Ishikawa (cell line): ENCODE measurements around the gene ARPP19.

Source experiments
- TAF1 ChIP-seq: IDR thresholded peaks from 2 replicates; pipeline ENCODE4 v1.6.1; 2012; ENCODE audit warnings: low read depth, mild to moderate bottlenecking
- YY1 ChIP-seq: IDR thresholded peaks from 2 replicates; pipeline ENCODE4 v1.6.1; 2012; ENCODE audit warnings: low read depth

DNA sequence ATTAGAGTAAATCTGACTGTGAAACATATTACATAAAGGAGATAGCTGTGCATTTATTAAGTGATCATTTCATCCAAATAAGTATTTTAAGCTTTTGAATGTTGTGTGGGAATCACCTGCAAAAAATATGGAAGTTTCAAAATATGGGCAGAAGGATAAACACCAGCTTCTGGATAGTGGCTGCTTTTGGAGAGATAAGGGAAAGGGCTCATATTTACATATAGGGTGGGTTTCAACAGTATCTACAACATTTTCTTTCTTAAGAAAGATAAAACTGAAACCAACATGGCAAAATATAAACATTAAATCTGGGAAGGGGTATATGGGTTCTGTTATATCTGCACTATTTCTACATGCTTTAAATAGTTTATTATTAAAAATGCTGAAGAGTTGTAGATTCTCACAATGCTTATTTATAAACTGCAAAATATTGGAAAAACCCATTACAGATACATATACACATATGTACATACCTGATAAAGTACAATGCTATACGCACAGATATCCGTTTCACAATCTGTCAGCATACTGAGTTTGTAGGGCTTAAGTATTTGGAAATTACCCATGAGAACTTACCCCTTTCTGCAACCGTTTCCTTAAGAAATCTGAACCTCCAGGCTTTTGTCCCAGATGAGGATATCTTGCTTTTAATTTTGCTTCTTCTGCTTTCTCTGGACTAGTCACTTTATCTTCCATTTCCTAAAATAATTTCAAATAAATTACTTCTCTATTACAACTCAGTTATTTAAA, 12.1 kb downstream of the ARPP19 start:
- TF ChIP-seq TAF1 (no peak), YY1 (no peak)
